Mesendoderm (in vitro differentiated cells): ENCODE data around the gene GAB2.
A peak's percentile ranks its signal among the peaks of the same experiment; 100 is the strongest.

Experiments
- DNase-seq: peaks from one replicate; pipeline ENCODE4 v3.0.0; 2013
- H2AK5ac ChIP-seq: 2 replicates; pipeline ENCODE4 v1.6.1; 2013; ENCODE audit warnings: low read length, inconsistent platforms
- H2BK120ac ChIP-seq: 2 replicates; pipeline ENCODE4 v1.6.1; 2013; ENCODE audit warnings: low read depth, mild to moderate bottlenecking, low read length, moderate library complexity, mixed read lengths
- H2BK15ac ChIP-seq: replicated peaks from 2 replicates; pipeline ENCODE4 v1.6.1; 2013; ENCODE audit warnings: low read depth, mild to moderate bottlenecking, moderate library complexity
- H2BK5ac ChIP-seq: 2 replicates; pipeline ENCODE4 v1.6.1; 2013; ENCODE audit warnings: low read length, inconsistent platforms
- H3K18ac ChIP-seq: 2 replicates; pipeline ENCODE4 v1.6.1; 2013; ENCODE audit warnings: mild to moderate bottlenecking, low read length, mixed read lengths
- H3K23ac ChIP-seq: one replicate; pipeline ENCODE4 v1.6.1; 2013; ENCODE audit warnings: low read length
- H3K27ac ChIP-seq: 2 replicates; pipeline ENCODE4 v1.5.1; 2013; ENCODE audit warnings: low read depth, mild to moderate bottlenecking, inconsistent platforms, low read length, moderate library complexity
- H3K27me3 ChIP-seq: 2 replicates; pipeline ENCODE4 v1.6.1; 2013; ENCODE audit warnings: low read length, control low read depth, mild to moderate bottlenecking, inconsistent platforms; ENCODE audit not compliant: insufficient read depth, poor library complexity
- H3K36me3 ChIP-seq: 2 replicates; pipeline ENCODE4 v1.6.1; 2013; ENCODE audit warnings: low read length, inconsistent platforms; ENCODE audit not compliant: control insufficient read depth, insufficient read depth
- H3K4ac ChIP-seq: one replicate; pipeline ENCODE4 v1.6.1; 2013; ENCODE audit warnings: low read depth, mild to moderate bottlenecking, low read length, moderate library complexity
- H3K4me1 ChIP-seq: 2 replicates; pipeline ENCODE4 v1.6.1; 2013; ENCODE audit warnings: low read depth, low read length, inconsistent platforms; ENCODE audit not compliant: control insufficient read depth
- H3K4me2 ChIP-seq: 2 replicates; pipeline ENCODE4 v1.6.1; 2013; ENCODE audit warnings: low read length
- H3K4me3 ChIP-seq: 2 replicates; pipeline ENCODE4 v1.5.1; 2013; ENCODE audit warnings: mild to moderate bottlenecking, low read length
- H3K56ac ChIP-seq: one replicate; pipeline ENCODE4 v1.6.1; 2013; ENCODE audit warnings: low read length
- H3K79me1 ChIP-seq: 2 replicates; pipeline ENCODE4 v1.6.1; 2013; ENCODE audit warnings: low read length, inconsistent platforms
- H3K79me2 ChIP-seq: 2 replicates; pipeline ENCODE4 v1.6.1; 2013; ENCODE audit warnings: mild to moderate bottlenecking, low read length; ENCODE audit not compliant: control insufficient read depth, insufficient read depth
- H3K9ac ChIP-seq: 2 replicates; pipeline ENCODE4 v1.6.1; 2013; ENCODE audit warnings: low read length, inconsistent platforms
- H4K5ac ChIP-seq: one replicate; pipeline ENCODE4 v1.6.1; 2013; ENCODE audit warnings: low read length
- H4K8ac ChIP-seq: one replicate; pipeline ENCODE4 v1.6.1; 2013; ENCODE audit warnings: low read depth, mild to moderate bottlenecking, control low read depth, low read length, moderate library complexity
- WGBS: extraction: QIAGEN DNeasy Blood & Tissue Kit; methylation state at CpG from one replicate; pipeline ENCODE4 v1.1.7; 2013; ENCODE audit warnings: low lambda C conversion rate, missing lambda C conversion rate; ENCODE audit not compliant: insufficient coverage; ENCODE audit errors: extremely low coverage; 5-methylcytosine and 5-hydroxymethylcytosine counted together

The GAB2 gene

DNA sequence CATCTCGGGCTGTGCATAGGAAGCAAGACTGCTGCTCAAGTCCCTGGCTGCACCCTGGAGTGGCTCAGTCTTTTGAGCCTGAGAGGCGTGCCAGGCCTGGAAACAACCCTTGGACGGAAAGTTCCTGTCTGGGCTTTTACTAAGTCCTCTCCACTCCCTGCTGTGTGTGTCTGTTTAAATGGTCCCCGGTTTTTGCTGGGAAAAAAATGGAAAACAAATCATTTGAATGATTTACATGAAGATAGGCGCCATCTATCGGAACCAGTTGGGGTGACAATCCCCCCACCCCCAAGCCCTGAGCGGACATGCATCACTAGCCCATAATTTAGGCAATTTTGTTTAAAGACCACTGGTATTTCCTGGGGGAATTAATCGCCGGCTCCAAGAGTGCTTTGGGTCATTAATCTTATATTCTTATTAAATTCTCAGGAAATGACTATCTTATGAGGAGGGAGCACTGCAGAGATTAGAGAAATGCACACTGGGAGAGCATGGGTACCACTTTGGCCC lies 2.7 kb upstream of the GAB2 start:
- H3K4me3 ChIP-seq: no peak overlapping the region
- no peak overlapping the region for H3K9ac ChIP-seq

DNA sequence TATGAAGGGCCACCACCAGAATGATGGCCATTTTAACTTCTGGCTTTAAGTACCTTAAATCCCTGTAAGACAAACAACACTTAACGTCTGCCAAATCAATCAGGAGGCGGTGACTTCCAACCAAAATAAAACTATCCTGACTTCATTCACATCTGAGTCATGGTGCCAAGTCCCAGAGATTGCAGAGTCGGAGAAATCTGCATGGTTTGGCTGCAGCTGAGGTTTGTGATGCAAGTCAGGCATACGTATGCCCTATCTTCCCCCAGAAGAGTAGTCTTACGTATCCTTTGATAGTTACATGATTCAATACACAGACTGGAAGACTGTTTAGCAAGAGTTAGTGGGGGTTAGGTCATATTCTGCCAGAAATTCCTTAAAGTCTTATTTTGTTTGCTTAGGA lies 1.7 kb upstream of the GAB2 start:
- no peaks in the 10 kb centered on the region for H3K27me3 ChIP-seq
- no peak overlapping the region for H2AK5ac ChIP-seq
- H3K4me2 ChIP-seq: no peak overlapping the region
- H3K23ac ChIP-seq: no peak overlapping the region
- H3K4ac ChIP-seq: no peak overlapping the region
- H3K79me2 ChIP-seq: no peaks in the 10 kb centered on the region
- peaks cover 2% of the 10 kb centered on the region for H3K79me1 ChIP-seq
- no peak overlapping the region for H3K27ac ChIP-seq
- H3K4me1 ChIP-seq: peaks cover 3% of the 10 kb centered on the region
- H3K56ac ChIP-seq: no peak overlapping the region
- H3K36me3 ChIP-seq: no peaks in the 10 kb centered on the region
- no peak overlapping the region for H2BK15ac ChIP-seq
- no peak overlapping the region for H3K9ac ChIP-seq
- no peak overlapping the region for H4K5ac ChIP-seq
- H3K18ac ChIP-seq: no peak overlapping the region
- H4K8ac ChIP-seq: no peak overlapping the region
- no peak overlapping the region for H3K4me3 ChIP-seq
- H2BK5ac ChIP-seq: no peak overlapping the region
- H2BK120ac ChIP-seq: no peak overlapping the region
- no CpG with 5 or more reads among the region's 5 CpGs for WGBS
- peak; percentile 18 for DNase-seq

More for the DNA sequence above, 2.7 kb upstream of the GAB2 start:
- H3K27ac ChIP-seq: no peak overlapping the region
- peak; percentile 71 for DNase-seq
- H3K4me2 ChIP-seq: no peak overlapping the region
- no peak overlapping the region for H3K4ac ChIP-seq
- H2BK5ac ChIP-seq: no peak overlapping the region
- peaks cover 2% of the 10 kb centered on the region for H3K79me1 ChIP-seq
- WGBS: no CpG with 5 or more reads among the region's 9 CpGs
- H4K8ac ChIP-seq: no peak overlapping the region
- no peak overlapping the region for H3K56ac ChIP-seq
- H3K79me2 ChIP-seq: no peaks in the 10 kb centered on the region
- H3K18ac ChIP-seq: no peak overlapping the region
- no peak overlapping the region for H2AK5ac ChIP-seq
- H4K5ac ChIP-seq: no peak overlapping the region
- H3K4me1 ChIP-seq: peaks cover 3% of the 10 kb centered on the region
- H2BK15ac ChIP-seq: no peak overlapping the region
- H3K23ac ChIP-seq: no peak overlapping the region
- no peaks in the 10 kb centered on the region for H3K27me3 ChIP-seq
- no peak overlapping the region for H2BK120ac ChIP-seq
- H3K36me3 ChIP-seq: no peaks in the 10 kb centered on the region

DNA sequence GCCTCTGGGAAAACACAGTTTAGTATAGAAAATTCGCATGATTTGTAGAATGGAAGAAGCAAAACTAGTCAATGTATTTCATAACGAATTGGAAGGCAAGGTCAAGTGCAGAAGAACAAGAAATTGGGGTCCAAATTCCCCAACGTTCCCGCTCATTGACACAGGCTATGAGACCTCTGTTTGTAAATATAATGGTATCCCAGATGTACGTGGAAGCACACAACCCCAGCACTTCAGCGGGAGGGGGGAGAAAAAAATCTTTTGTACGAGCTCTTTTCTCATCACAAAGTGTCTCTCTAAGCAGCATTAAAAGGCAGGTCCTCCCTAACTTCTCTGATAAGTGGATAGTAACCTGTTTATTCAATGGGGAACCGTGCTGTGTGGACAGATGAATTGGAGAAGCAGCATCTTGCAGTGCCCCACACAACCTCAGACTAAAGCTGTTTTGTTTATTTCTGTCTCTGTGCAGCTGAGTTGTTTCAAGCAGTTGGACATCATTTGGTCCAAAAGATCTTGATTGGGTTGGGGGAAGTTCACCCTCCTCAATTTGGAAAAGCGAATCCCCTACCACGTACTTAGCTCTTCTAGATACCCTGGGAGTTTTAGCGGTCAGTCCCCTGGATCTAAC lies 1.1 kb upstream of the GAB2 start:
- Histone ChIP-seq H3K23ac (no peak overlapping the region), H3K56ac (peak overlapping the region; percentile 78), H3K4me3 (no peak overlapping the region), H4K8ac (no peak overlapping the region), H3K4ac (no peak overlapping the region), H3K36me3 (no peaks in the 10 kb centered on the region), H3K79me2 (no peaks in the 10 kb centered on the region), H3K79me1 (peaks cover 2% of the 10 kb centered on the region), H2BK5ac (no peak overlapping the region), H3K4me1 (peaks cover 3% of the 10 kb centered on the region), H3K27ac (no peak overlapping the region), H2AK5ac (no peak overlapping the region), H2BK120ac (no peak overlapping the region), H3K4me2 (peak overlapping the region; percentile 85), H3K18ac (peak overlapping the region; percentile 91), H3K27me3 (no peaks in the 10 kb centered on the region), H4K5ac (no peak overlapping the region), H2BK15ac (no peak overlapping the region), H3K9ac (peak overlapping the region; percentile 81)
- no peak for DNase-seq
- WGBS: no CpG with 5 or more reads among the region's 11 CpGs

DNA sequence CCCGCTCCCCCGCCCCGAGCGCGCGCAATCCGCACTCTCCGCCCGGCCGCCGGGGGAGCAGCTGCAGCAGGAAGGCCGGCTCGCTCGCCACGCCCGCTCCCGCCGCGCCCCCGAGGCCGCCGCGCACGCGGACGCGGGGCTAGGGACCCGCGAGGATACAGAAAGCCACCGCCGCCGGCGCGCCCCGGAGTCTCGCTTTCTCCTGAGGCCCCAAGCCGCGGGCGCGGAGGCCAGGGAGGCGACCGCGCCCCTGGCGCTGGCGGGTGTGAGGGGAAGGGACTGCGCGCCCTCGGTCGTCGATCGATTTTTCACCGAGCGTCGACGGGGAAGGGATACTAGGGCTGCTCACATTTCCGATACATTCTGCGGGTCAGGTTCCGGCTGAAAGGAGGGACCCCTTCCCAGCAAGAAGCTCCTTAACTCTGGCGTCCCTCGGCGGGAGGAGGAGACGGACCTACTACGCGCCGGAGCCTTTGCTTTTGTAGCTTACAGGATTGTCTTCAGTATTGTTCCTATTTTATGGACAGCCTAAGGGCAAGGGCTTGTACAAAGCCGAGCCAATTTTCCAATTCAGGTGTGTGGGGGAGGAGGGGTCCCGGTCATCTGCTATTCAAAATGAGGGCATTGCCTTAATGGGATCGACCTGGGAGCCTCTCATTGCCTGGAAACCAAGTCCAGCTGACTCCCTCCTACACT lies 416 bp upstream of the GAB2 start:
- peak; percentile 88 for DNase-seq
- Histone ChIP-seq H2BK5ac (no peak overlapping the region), H4K8ac (no peak overlapping the region), H3K18ac (peak overlapping the region; percentile 91), H2BK15ac (no peak overlapping the region), H3K79me1 (peaks cover 2% of the 10 kb centered on the region), H3K4me2 (peak overlapping the region; percentile 85), H4K5ac (no peak overlapping the region), H3K4me3 (peak overlapping the region; percentile 51), H2BK120ac (peak overlapping the region; percentile 16), H3K23ac (no peak overlapping the region), H3K4ac (no peak overlapping the region), H3K56ac (peak overlapping the region; percentile 78), H3K4me1 (peaks cover 3% of the 10 kb centered on the region), H2AK5ac (no peak overlapping the region), H3K36me3 (no peaks in the 10 kb centered on the region), H3K27ac (peak overlapping the region; percentile 84), H3K79me2 (no peaks in the 10 kb centered on the region), H3K27me3 (no peaks in the 10 kb centered on the region), H3K9ac (peak overlapping the region; percentile 81)
- WGBS: no CpG with 5 or more reads among the region's 68 CpGs

DNA sequence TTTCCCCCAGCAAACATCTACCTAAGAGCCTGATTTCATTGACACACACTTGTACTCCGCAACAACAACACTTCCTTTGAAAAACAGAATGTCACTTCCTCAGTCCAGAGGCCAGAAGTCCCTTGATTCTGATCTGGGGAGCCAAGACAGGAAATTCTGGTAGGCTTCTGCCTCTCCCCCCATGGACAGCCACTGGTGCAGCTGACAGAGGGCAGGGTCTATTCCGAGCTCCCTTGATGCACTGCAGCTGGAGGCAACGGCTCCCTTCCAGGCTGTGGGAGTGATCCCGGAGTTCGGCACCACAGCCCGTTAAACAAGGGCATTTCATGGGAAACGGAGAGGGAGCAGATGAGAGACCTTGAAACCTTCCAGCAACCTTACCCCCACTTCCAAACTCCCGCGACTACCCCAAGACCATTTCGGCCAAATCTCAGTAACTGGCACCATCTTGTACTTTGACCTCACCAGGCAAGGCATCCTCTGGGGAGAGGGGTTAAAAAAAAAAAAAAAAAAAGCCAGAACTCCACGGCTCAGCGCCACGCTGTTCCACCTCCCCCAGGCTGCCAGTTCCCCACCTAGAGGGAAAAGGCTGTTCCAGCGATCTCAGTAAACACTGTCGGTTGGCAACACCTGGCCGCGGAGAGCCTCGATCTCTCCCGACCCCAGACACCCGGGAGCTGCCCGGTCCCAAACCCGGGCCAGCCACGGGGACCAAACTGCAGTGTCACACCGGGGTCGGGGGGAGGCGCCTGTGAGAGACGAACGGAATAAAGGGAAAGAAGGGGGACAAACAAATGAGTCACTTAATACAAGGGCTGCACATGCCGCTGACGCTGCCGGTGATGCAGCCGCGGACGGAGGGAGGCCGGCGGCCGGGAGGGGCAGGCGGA lies 1.1 kb downstream of the GAB2 start:
- Histone ChIP-seq H3K9ac (peak overlapping the region; percentile 69), H3K27me3 (no peaks in the 10 kb centered on the region), H2BK5ac (no peak overlapping the region), H3K4ac (peak overlapping the region; percentile 76), H3K27ac (peak overlapping the region; percentile 66), H3K4me3 (peak overlapping the region; percentile 55), H3K18ac (peak overlapping the region; percentile 56), H3K56ac (peak overlapping the region; percentile 90), H2AK5ac (no peak overlapping the region), H2BK120ac (no peak overlapping the region), H3K79me1 (peaks cover 2% of the 10 kb centered on the region), H3K23ac (no peak overlapping the region), H4K5ac (no peak overlapping the region), H3K36me3 (no peaks in the 10 kb centered on the region), H3K79me2 (peaks cover 1% of the 10 kb centered on the region), H4K8ac (no peak overlapping the region), H2BK15ac (no peak overlapping the region), H3K4me2 (peak overlapping the region; percentile 89), H3K4me1 (peaks cover 3% of the 10 kb centered on the region)
- DNase-seq: peak; percentile 89
- WGBS: no CpG with 5 or more reads among the region's 38 CpGs
